Glutamatergic neuron (in vitro differentiated cells): Measurements from ENCODE around the gene RAPGEF6. TPM values are rescaled to one million over a fixed set of nuclear protein-coding genes. Genes with fewer than 3 reads are reported as not detected.
"Not testable (repeated sequence)": the region's sequence is repeated elsewhere in the genome, so short reads cannot be mapped to it uniquely, and the experiment has no call there.

Experiments used
- DNase-seq: peaks from one replicate; pipeline ENCODE4 v3.0.0; 2022
- H3K27ac Mint-ChIP-seq: one replicate; pipeline ENCODE4 v1.8.0; 2020; ENCODE audit warnings: mild to moderate bottlenecking, mixed read lengths, inconsistent platforms; ENCODE audit not compliant: unreplicated experiment
- H3K27me3 Mint-ChIP-seq: one replicate; pipeline ENCODE4 v1.8.0; 2020; ENCODE audit warnings: mild to moderate bottlenecking, moderate library complexity, mixed read lengths, inconsistent platforms; ENCODE audit not compliant: unreplicated experiment
- H3K36me3 Mint-ChIP-seq: one replicate; pipeline ENCODE4 v1.8.0; 2020; ENCODE audit warnings: mild to moderate bottlenecking, mixed read lengths, inconsistent platforms; ENCODE audit not compliant: unreplicated experiment
- H3K4me1 Mint-ChIP-seq: one replicate; pipeline ENCODE4 v1.8.0; 2020; ENCODE audit warnings: mild to moderate bottlenecking, low read depth, mixed read lengths, inconsistent platforms; ENCODE audit not compliant: unreplicated experiment
- H3K4me3 Mint-ChIP-seq: one replicate; pipeline ENCODE4 v1.8.0; 2020; ENCODE audit warnings: mild to moderate bottlenecking, mixed read lengths, inconsistent platforms; ENCODE audit not compliant: unreplicated experiment
- H3K9me3 Mint-ChIP-seq: one replicate; pipeline ENCODE4 v1.8.0; 2020; ENCODE audit warnings: mild to moderate bottlenecking, moderate library complexity, mixed read lengths, inconsistent platforms; ENCODE audit not compliant: unreplicated experiment
- CTCF ChIP-seq: fragments of 200-600 bp; sonication (generic); IDR thresholded peaks from one replicate; pipeline ENCODE4 v1.5.0; 2021; ENCODE audit not compliant: partially characterized antibody, unreplicated experiment
- total RNA-seq: library from RNA; stranded (reverse); fragmentation: NEBNext Ultra II Directional; extraction: Animal tissue kit (Norgen Biotek cat#: 25700); gene quantifications from one replicate; pipeline ENCODE4 v1.2.1, GENCODE V29; 2021; ENCODE audit not compliant: unreplicated experiment

The RAPGEF6 gene
- total RNA-seq, 1 donor from 2014 or later, result 278 TPM

- H3K4me1 Mint-ChIP-seq, result peaks cover 4% of the 10 kb centered on the region
- DNase-seq, result no peak
- no peak overlapping the region for H3K4me3 Mint-ChIP-seq
- H3K27me3 Mint-ChIP-seq, result peaks cover 6% of the 10 kb centered on the region
- H3K27ac Mint-ChIP-seq, result no peak overlapping the region
- H3K36me3 Mint-ChIP-seq, result peaks cover 3% of the 10 kb centered on the region
- TF ChIP-seq CTCF, result no peak
- H3K9me3 Mint-ChIP-seq, result peaks cover 7% of the 10 kb centered on the region
Observed at GRCh38 chr5:131384616-131385214, 250.3 kb downstream of the RAPGEF6 start.

- TF ChIP-seq CTCF, result no peak
- DNase-seq, result no peak
- H3K9me3 Mint-ChIP-seq, result peaks cover 7% of the 10 kb centered on the region
- peaks cover 4% of the 10 kb centered on the region for H3K4me1 Mint-ChIP-seq
- H3K27me3 Mint-ChIP-seq, result peaks cover 6% of the 10 kb centered on the region
- no peak overlapping the region for H3K27ac Mint-ChIP-seq
- H3K36me3 Mint-ChIP-seq, result peaks cover 3% of the 10 kb centered on the region
- H3K4me3 Mint-ChIP-seq, result no peak overlapping the region
Observed at GRCh38 chr5:131384173-131384572, 250.9 kb downstream of the RAPGEF6 start.

GRCh38 chr5:131382407-131383395 is 252.3 kb downstream of the RAPGEF6 start:
- TF ChIP-seq CTCF, result peak; percentile 47
- no peak overlapping the region for H3K27ac Mint-ChIP-seq
- H3K4me3 Mint-ChIP-seq, result no peak overlapping the region
- H3K9me3 Mint-ChIP-seq, result peaks cover 7% of the 10 kb centered on the region
- H3K27me3 Mint-ChIP-seq, result peaks cover 6% of the 10 kb centered on the region
- DNase-seq, result no peak
- H3K4me1 Mint-ChIP-seq, result peaks cover 4% of the 10 kb centered on the region
- H3K36me3 Mint-ChIP-seq, result peaks cover 3% of the 10 kb centered on the region

- Mint-ChIP-seq H3K27me3 (peaks cover 6% of the 10 kb centered on the region), H3K4me1 (peaks cover 4% of the 10 kb centered on the region), H3K9me3 (peaks cover 8% of the 10 kb centered on the region), H3K4me3 (no peak overlapping the region), H3K36me3 (peaks cover 3% of the 10 kb centered on the region), H3K27ac (no peak overlapping the region)
- no peak for DNase-seq
- no peak for TF ChIP-seq CTCF
Observed at GRCh38 chr5:131381777-131382176, 253.3 kb downstream of the RAPGEF6 start.

- peaks cover 12% of the 10 kb centered on the region for H3K9me3 Mint-ChIP-seq
- no peak for TF ChIP-seq CTCF
- H3K4me1 Mint-ChIP-seq, result peaks cover 4% of the 10 kb centered on the region
- H3K36me3 Mint-ChIP-seq, result peaks cover 3% of the 10 kb centered on the region
- H3K4me3 Mint-ChIP-seq, result no peak overlapping the region
- H3K27ac Mint-ChIP-seq, result peak overlapping the region; percentile 69
- no peak for DNase-seq
- peaks cover 6% of the 10 kb centered on the region for H3K27me3 Mint-ChIP-seq
Observed at GRCh38 chr5:131381021-131381420, 254.0 kb downstream of the RAPGEF6 start.

- not testable (repeated sequence) for H3K4me1 Mint-ChIP-seq, DNase-seq, H3K36me3 Mint-ChIP-seq, H3K9me3 Mint-ChIP-seq, H3K27ac Mint-ChIP-seq, H3K4me3 Mint-ChIP-seq, H3K27me3 Mint-ChIP-seq
Observed at GRCh38 chr5:131380238-131380637, 254.8 kb downstream of the RAPGEF6 start.
